Memory B cell (primary cell): ENCODE data around the gene DAGLB.
A peak's percentile ranks its signal among the peaks of the same experiment; 100 is the strongest.
"Not testable (repeated sequence)": the region's sequence is repeated elsewhere in the genome, so short reads cannot be mapped to it uniquely, and the experiment has no call there.

Experiments
- ATAC-seq: fragments of 150-1000 bp; cut with Tn5 transposase; 2 replicates; pipeline ENCODE4 v1.10.0; 2021; ENCODE audit warnings: low read depth, mild to moderate bottlenecking, moderate library complexity
- DNase-seq, 2 donors: peaks; one replicate each; pipeline ENCODE4 v3.0.0; 2022; ENCODE audit warnings: low spot score in 2 of 2
- H3K27ac Mint-ChIP-seq: one replicate; pipeline ENCODE4 v1.8.0; 2022; ENCODE audit warnings: mild to moderate bottlenecking, moderate library complexity, mixed read lengths
- H3K27me3 Mint-ChIP-seq: one replicate; pipeline ENCODE4 v1.8.0; 2022; ENCODE audit warnings: mixed read lengths
- H3K36me3 Mint-ChIP-seq: one replicate; pipeline ENCODE4 v1.8.0; 2022; ENCODE audit warnings: mild to moderate bottlenecking, mixed read lengths
- H3K4me1 Mint-ChIP-seq: one replicate; pipeline ENCODE4 v1.8.0; 2022; ENCODE audit warnings: mixed read lengths
- H3K4me3 Mint-ChIP-seq: one replicate; pipeline ENCODE4 v1.8.0; 2022; ENCODE audit warnings: mild to moderate bottlenecking, moderate library complexity, mixed read lengths
- H3K9me3 Mint-ChIP-seq: one replicate; pipeline ENCODE4 v1.8.0; 2022; ENCODE audit warnings: mixed read lengths

The DAGLB gene

GRCh38 chr7:6389728-6390127 lies 58.0 kb downstream of the DAGLB start:
- Mint-ChIP-seq H3K4me3 (no peak overlapping the region), H3K9me3 (no peaks in the 10 kb centered on the region), H3K27me3 (no peaks in the 10 kb centered on the region), H3K4me1 (peaks cover 29% of the 10 kb centered on the region), H3K36me3 (peaks cover 23% of the 10 kb centered on the region), H3K27ac (no peak overlapping the region)
- ATAC-seq = no peak
- DNase-seq = no peak

- DNase-seq (no peak), ATAC-seq (no peak)
- Mint-ChIP-seq H3K9me3 (no peaks in the 10 kb centered on the region), H3K4me1 (peaks cover 26% of the 10 kb centered on the region), H3K36me3 (peaks cover 15% of the 10 kb centered on the region), H3K27me3 (no peaks in the 10 kb centered on the region), H3K4me3 (no peak overlapping the region), H3K27ac (no peak overlapping the region)
Measured at GRCh38 chr7:6387734-6388294, 59.9 kb downstream of the DAGLB start.

- no peak for ATAC-seq
Measured at GRCh38 chr7:6386779-6387178, 61.0 kb downstream of the DAGLB start.

GRCh38 chr7:6385909-6386560 lies 61.7 kb downstream of the DAGLB start:
- Mint-ChIP-seq H3K4me1 (peaks cover 37% of the 10 kb centered on the region), H3K36me3 (peaks cover 11% of the 10 kb centered on the region), H3K27me3 (no peaks in the 10 kb centered on the region), H3K4me3 (no peak overlapping the region), H3K9me3 (no peaks in the 10 kb centered on the region), H3K27ac (peak overlapping the region; percentile 86)
- no peak for ATAC-seq
- DNase-seq = no peak

More at GRCh38 chr7:6386779-6387178, 61.0 kb downstream of the DAGLB start:
- H3K36me3 Mint-ChIP-seq = peaks cover 12% of the 10 kb centered on the region
- no peak overlapping the region for H3K27ac Mint-ChIP-seq
- no peaks in the 10 kb centered on the region for H3K27me3 Mint-ChIP-seq
- no peaks in the 10 kb centered on the region for H3K9me3 Mint-ChIP-seq
- peaks cover 33% of the 10 kb centered on the region for H3K4me1 Mint-ChIP-seq
- DNase-seq = no peak
- H3K4me3 Mint-ChIP-seq = no peak overlapping the region

GRCh38 chr7:6385110-6385781 lies 62.5 kb downstream of the DAGLB start:
- DNase-seq (no peak), ATAC-seq (peak; percentile 20)
- Mint-ChIP-seq H3K4me1 (peaks cover 43% of the 10 kb centered on the region), H3K27me3 (no peaks in the 10 kb centered on the region), H3K27ac (peak overlapping the region; percentile 86), H3K9me3 (no peaks in the 10 kb centered on the region), H3K4me3 (peak overlapping the region; percentile 25), H3K36me3 (peaks cover 9% of the 10 kb centered on the region)

GRCh38 chr7:6384327-6384726 lies 63.4 kb downstream of the DAGLB start:
- ATAC-seq (no peak), DNase-seq (no peak)
- peaks cover 9% of the 10 kb centered on the region for H3K36me3 Mint-ChIP-seq
- H3K27me3 Mint-ChIP-seq = no peaks in the 10 kb centered on the region
- H3K27ac Mint-ChIP-seq = no peak overlapping the region
- peaks cover 49% of the 10 kb centered on the region for H3K4me1 Mint-ChIP-seq
- H3K9me3 Mint-ChIP-seq = no peaks in the 10 kb centered on the region
- no peak overlapping the region for H3K4me3 Mint-ChIP-seq

- H3K4me3 Mint-ChIP-seq = no peak overlapping the region
- ATAC-seq (peak; percentile 78), DNase-seq (no peak)
- H3K27ac Mint-ChIP-seq = peak overlapping the region; percentile 77
- no peaks in the 10 kb centered on the region for H3K27me3 Mint-ChIP-seq
- no peaks in the 10 kb centered on the region for H3K9me3 Mint-ChIP-seq
- H3K36me3 Mint-ChIP-seq = peaks cover 5% of the 10 kb centered on the region
- H3K4me1 Mint-ChIP-seq = peaks cover 53% of the 10 kb centered on the region
Measured at GRCh38 chr7:6382817-6383216, 64.9 kb downstream of the DAGLB start.

- not testable (repeated sequence) for DNase-seq, H3K36me3 Mint-ChIP-seq, H3K9me3 Mint-ChIP-seq, H3K4me3 Mint-ChIP-seq, ATAC-seq, H3K27me3 Mint-ChIP-seq
- H3K27ac Mint-ChIP-seq = peak overlapping the region; percentile 77
- H3K4me1 Mint-ChIP-seq = peaks cover 55% of the 10 kb centered on the region
Measured at GRCh38 chr7:6381846-6382245, 65.9 kb downstream of the DAGLB start.

GRCh38 chr7:6380310-6381095 lies 67.3 kb downstream of the DAGLB start:
- ATAC-seq (no peak), DNase-seq (no peak)
- no peak overlapping the region for H3K4me3 Mint-ChIP-seq
- H3K4me1 Mint-ChIP-seq = peaks cover 54% of the 10 kb centered on the region
- peak overlapping the region; percentile 64 for H3K27ac Mint-ChIP-seq
- H3K36me3 Mint-ChIP-seq = no peaks in the 10 kb centered on the region
- H3K9me3 Mint-ChIP-seq = no peaks in the 10 kb centered on the region
- H3K27me3 Mint-ChIP-seq = no peaks in the 10 kb centered on the region

- H3K27ac Mint-ChIP-seq = peak overlapping the region; percentile 64
- peaks cover 51% of the 10 kb centered on the region for H3K4me1 Mint-ChIP-seq
- no peaks in the 10 kb centered on the region for H3K36me3 Mint-ChIP-seq
- no peaks in the 10 kb centered on the region for H3K27me3 Mint-ChIP-seq
- no peak overlapping the region for H3K4me3 Mint-ChIP-seq
- ATAC-seq = no peak
- no peak for DNase-seq
- no peaks in the 10 kb centered on the region for H3K9me3 Mint-ChIP-seq
Measured at GRCh38 chr7:6379886-6380285, 67.9 kb downstream of the DAGLB start.

- not testable (repeated sequence) for ATAC-seq, H3K27me3 Mint-ChIP-seq, H3K36me3 Mint-ChIP-seq, H3K9me3 Mint-ChIP-seq, H3K4me3 Mint-ChIP-seq, DNase-seq
- peaks cover 46% of the 10 kb centered on the region for H3K4me1 Mint-ChIP-seq
- peak overlapping the region; percentile 53 for H3K27ac Mint-ChIP-seq
Measured at GRCh38 chr7:6378556-6378955, 69.2 kb downstream of the DAGLB start.

- H3K36me3 Mint-ChIP-seq = no peaks in the 10 kb centered on the region
- peaks cover 32% of the 10 kb centered on the region for H3K4me1 Mint-ChIP-seq
- peak overlapping the region; percentile 54 for H3K4me3 Mint-ChIP-seq
- ATAC-seq (no peak), DNase-seq (peak in 1 of 2 donors; percentile 11)
- H3K27me3 Mint-ChIP-seq = no peaks in the 10 kb centered on the region
- no peaks in the 10 kb centered on the region for H3K9me3 Mint-ChIP-seq
- peak overlapping the region; percentile 75 for H3K27ac Mint-ChIP-seq
Measured at GRCh38 chr7:6376820-6377219, 70.9 kb downstream of the DAGLB start.

GRCh38 chr7:6375348-6376101 lies 72.2 kb downstream of the DAGLB start:
- Mint-ChIP-seq H3K4me1 (peaks cover 25% of the 10 kb centered on the region), H3K36me3 (no peaks in the 10 kb centered on the region), H3K4me3 (peak overlapping the region; percentile 91), H3K27me3 (no peaks in the 10 kb centered on the region), H3K27ac (peak overlapping the region; percentile 96), H3K9me3 (no peaks in the 10 kb centered on the region)
- DNase-seq (peak; percentile 14 to 22), ATAC-seq (no peak)
